Measurements from ENCODE around the gene LUZP1. TPM values are rescaled to one million over a fixed set of nuclear protein-coding genes. Genes with fewer than 3 reads are reported as not detected.

The LUZP1 gene
- total RNA-seq, 2 donors from 2014 or later, result 43.5 to 49.4 TPM

GRCh38 chr1:23134055-23134454 lies 34.6 kb downstream of the LUZP1 start:
- WGBS, 2 experiments (ENCODE audit: insufficient coverage in 1 of 2, insufficient read length in 1 of 2), result 90 to 96% methylated on average over 4 of the region's 4 CpGs
- no peak for TF ChIP-seq CTCF (conservative IDR thresholded peaks at IDR 0.05)
- no peaks in the 10 kb centered on the region for H3K9me3 ChIP-seq (ENCODE audit: control insufficient read depth, low read length)

GRCh38 chr1:23133587-23133986 lies 35.1 kb downstream of the LUZP1 start:
- no peak overlapping the region for H3K4me3 Mint-ChIP-seq
- no peak for DNase-seq
- no peaks in the 10 kb centered on the region for H3K9me3 Mint-ChIP-seq
- H3K27me3 Mint-ChIP-seq (ENCODE audit: insufficient read depth), result no peaks in the 10 kb centered on the region
- no peaks in the 10 kb centered on the region for H3K27me3 ChIP-seq (ENCODE audit: control insufficient read depth, insufficient read depth, low read length, poor library complexity, severe bottlenecking)
- H3K4me3 ChIP-seq (ENCODE audit: low read length), result no peak overlapping the region
- peaks cover 8% of the 10 kb centered on the region for H3K36me3 ChIP-seq (ENCODE audit: control insufficient read depth, insufficient read depth, low read length)
- H3K9me3 ChIP-seq (ENCODE audit: control insufficient read depth, low read length), result no peaks in the 10 kb centered on the region
- H3K36me3 Mint-ChIP-seq (ENCODE audit: low read depth), result peaks cover 13% of the 10 kb centered on the region
- H3K27ac ChIP-seq (ENCODE audit: low read depth, low read length), result no peak overlapping the region
- 96% methylated on average over 4 of the region's 5 CpGs; no CpG with 5 or more reads in 1 of the 2 experiments for WGBS, 2 experiments (ENCODE audit: insufficient coverage in 1 of 2, insufficient read length in 1 of 2)
- H3K27ac Mint-ChIP-seq, result no peak overlapping the region
- no peak for TF ChIP-seq CTCF (conservative IDR thresholded peaks at IDR 0.05)
- no peak overlapping the region for H3K9ac ChIP-seq (ENCODE audit: extremely low read depth, low read length, poor library complexity, severe bottlenecking)
- no peaks in the 10 kb centered on the region for H3K4me1 Mint-ChIP-seq
- H3K4me1 ChIP-seq (ENCODE audit: control insufficient read depth, insufficient read depth, low read length), result no peaks in the 10 kb centered on the region

More at GRCh38 chr1:23134055-23134454, 34.6 kb downstream of the LUZP1 start:
- no peak for DNase-seq
- Histone ChIP-seq H3K9ac (ENCODE audit: extremely low read depth, low read length, poor library complexity, severe bottlenecking) (no peak overlapping the region), H3K4me3 (ENCODE audit: low read length) (no peak overlapping the region), H3K27me3 (ENCODE audit: control insufficient read depth, insufficient read depth, low read length, poor library complexity, severe bottlenecking) (no peaks in the 10 kb centered on the region), H3K36me3 (ENCODE audit: control insufficient read depth, insufficient read depth, low read length) (peaks cover 8% of the 10 kb centered on the region), H3K27ac (ENCODE audit: low read depth, low read length) (no peak overlapping the region), H3K4me1 (ENCODE audit: control insufficient read depth, insufficient read depth, low read length) (no peaks in the 10 kb centered on the region)
- Mint-ChIP-seq H3K27ac (no peak overlapping the region), H3K4me1 (no peaks in the 10 kb centered on the region), H3K36me3 (ENCODE audit: low read depth) (peaks cover 11% of the 10 kb centered on the region), H3K9me3 (no peaks in the 10 kb centered on the region), H3K4me3 (no peak overlapping the region), H3K27me3 (ENCODE audit: insufficient read depth) (no peaks in the 10 kb centered on the region)

DNA sequence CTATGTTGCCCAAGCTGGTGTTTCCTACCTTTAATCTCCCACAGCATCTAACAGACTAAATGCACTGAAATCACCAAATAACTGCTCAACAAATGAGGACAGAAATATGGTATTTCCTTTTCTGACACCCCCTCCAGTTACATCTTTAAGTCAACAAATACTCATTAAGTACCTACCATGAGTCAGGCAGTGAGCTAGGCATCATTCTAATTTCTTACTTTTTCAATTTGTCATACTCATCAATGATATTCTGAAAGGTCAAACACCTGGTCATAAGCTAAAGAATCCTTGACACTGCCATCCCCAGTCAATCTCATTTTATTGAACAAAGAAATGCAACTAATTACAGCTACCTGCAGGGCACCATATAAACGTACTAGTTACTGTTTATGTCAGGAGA lies 36.6 kb downstream of the LUZP1 start:
- WGBS, 2 experiments (ENCODE audit: insufficient coverage in 1 of 2, insufficient read length in 1 of 2), result 83% methylated on average over 1 of the region's 1 CpG; no CpG with 5 or more reads in 1 of the 2 experiments
- H3K4me3 ChIP-seq (ENCODE audit: low read length), result no peak overlapping the region

More for the DNA sequence above, 36.6 kb downstream of the LUZP1 start:
- H3K36me3 ChIP-seq (ENCODE audit: control insufficient read depth, insufficient read depth, low read length), result peaks cover 1% of the 10 kb centered on the region
- Mint-ChIP-seq H3K9me3 (no peaks in the 10 kb centered on the region), H3K27ac (no peak overlapping the region), H3K4me3 (no peak overlapping the region), H3K27me3 (ENCODE audit: insufficient read depth) (no peaks in the 10 kb centered on the region), H3K4me1 (no peaks in the 10 kb centered on the region), H3K36me3 (ENCODE audit: low read depth) (peaks cover 8% of the 10 kb centered on the region)
- no peaks in the 10 kb centered on the region for H3K4me1 ChIP-seq (ENCODE audit: control insufficient read depth, insufficient read depth, low read length)
- H3K27ac ChIP-seq (ENCODE audit: low read depth, low read length), result no peak overlapping the region
- H3K27me3 ChIP-seq (ENCODE audit: control insufficient read depth, insufficient read depth, low read length, poor library complexity, severe bottlenecking), result no peaks in the 10 kb centered on the region
- no peaks in the 10 kb centered on the region for H3K9me3 ChIP-seq (ENCODE audit: control insufficient read depth, low read length)
- no peak overlapping the region for H3K9ac ChIP-seq (ENCODE audit: extremely low read depth, low read length, poor library complexity, severe bottlenecking)
- TF ChIP-seq CTCF (conservative IDR thresholded peaks at IDR 0.05), result no peak
- DNase-seq, result no peak
